Spleen (tissue), 11 donors: ENCODE data around the gene SERPINB5. TPM values are rescaled to one million over a fixed set of nuclear protein-coding genes. Genes with fewer than 3 reads are reported as not detected.

Source experiments
- DNase-seq: peaks from one replicate; pipeline ENCODE4 v3.0.0-alpha.2; 2020
- H3K27ac ChIP-seq, 8 donors: fragments of 200-600 bp; sonication (generic) in 7 of 8; 1 replicate in 4 of 8; 2 replicates in 4 of 8; pipeline versions ENCODE4 v1.5.0 to v1.8.0; 2016 to 2021; ENCODE audit warnings: inconsistent platforms in 4 of 8, mild to moderate bottlenecking in 4 of 8, moderate library complexity in 1 of 8
- H3K27me3 ChIP-seq, 7 donors: fragments of 200-600 bp; sonication (generic) in 6 of 7; replicated peaks in 1 of 7; 1 replicate in 4 of 7; 2 replicates in 3 of 7; pipeline versions ENCODE4 v1.5.0 to v1.8.0; 2016 to 2021; ENCODE audit warnings: inconsistent platforms in 3 of 7, mild to moderate bottlenecking in 1 of 7
- H3K36me3 ChIP-seq, 6 donors: fragments of 200-600 bp; sonication (generic) in 5 of 6; 1 replicate in 4 of 6; 2 replicates in 2 of 6; pipeline versions ENCODE4 v1.5.0 to v1.8.0; 2016 to 2021; ENCODE audit warnings: inconsistent platforms in 2 of 6
- H3K4me1 ChIP-seq, 6 donors: fragments of 200-600 bp; sonication (generic) in 5 of 6; 1 replicate in 3 of 6; 2 replicates in 3 of 6; pipeline versions ENCODE4 v1.5.0 to v1.8.0; 2016 to 2021; ENCODE audit warnings: inconsistent platforms in 3 of 6
- H3K4me3 ChIP-seq, 8 donors: fragments of 200-600 bp; sonication (generic) in 7 of 8; 1 replicate in 4 of 8; 2 replicates in 4 of 8; pipeline versions ENCODE4 v1.5.0 to v1.8.0; 2016 to 2021; ENCODE audit warnings: inconsistent platforms in 4 of 8, mild to moderate bottlenecking in 4 of 8, moderate library complexity in 2 of 8
- H3K9me3 ChIP-seq, 8 donors: fragments of 200-600 bp; sonication (generic) in 7 of 8; 1 replicate in 4 of 8; 2 replicates in 4 of 8; pipeline versions ENCODE4 v1.5.0 to v1.8.0; 2016 to 2021; ENCODE audit warnings: inconsistent platforms in 4 of 8
- CTCF ChIP-seq, 11 experiments: fragments of 200-600 bp in 7 of 11; fragments of 450-650 bp in 4 of 11; sonication (generic) in 4 of 11; IDR thresholded peaks in 8 of 11; conservative IDR thresholded peaks in 3 of 11; 1 replicate in 7 of 11; 2 replicates in 4 of 11; pipeline versions ENCODE4 v1.4.0 to v1.8.0; 2016 to 2021; ENCODE audit warnings: antibody characterized with exemption in 11 of 11, inconsistent platforms in 4 of 11, mild to moderate bottlenecking in 1 of 11
- POLR2A ChIP-seq, 3 donors: fragments of 450-650 bp; IDR thresholded peaks; one replicate each; pipeline ENCODE4 v1.5.1; 2017; ENCODE audit warnings: antibody characterized with exemption in 3 of 3, mild to moderate bottlenecking in 1 of 3
- POLR2AphosphoS5 ChIP-seq, 3 donors: sonication (generic); formaldehyde crosslinking; IDR thresholded peaks; one replicate each; pipeline ENCODE4 v1.5.1; 2017; ENCODE audit warnings: antibody characterized with exemption in 3 of 3
- WGBS, 5 donors: extraction: QIAGEN DNeasy Blood & Tissue Kit in 3 of 5; methylation state at CpG; one replicate each; pipeline versions ENCODE4 v1.1.5 to v1.1.7; 2013 to 2018; 5-methylcytosine and 5-hydroxymethylcytosine counted together
- intact Hi-C: fragments of 100-400 bp; cut with DNase I; formaldehyde crosslinking; loops from one replicate; pipeline ENCODE4 v1.15.0; 2023; ENCODE audit warnings: low total_unique reads
- polyA plus RNA-seq, 3 donors: library from polyadenylated mRNA; stranded (reverse); fragments of 200-250 nt; gene quantifications; one replicate each; pipeline ENCODE4 v1.2.1, GENCODE V29; 2013
- total RNA-seq, 7 donors: library from RNA; depleted of rRNA in 3 of 7; stranded (reverse); fragments of >200 nt in 3 of 7; fragmentation: NEBNext Ultra II Directional in 4 of 7; extraction: Animal tissue kit (Norgen Biotek cat#: 25700) in 4 of 7; gene quantifications; one replicate each; pipeline versions ENCODE4 v1.1.0 to v1.2.1, GENCODE V29; 2016 to 2021
- donor health status: healthy with polysubstance abuse.
- donor health status: DM: no; HTN: no; CAD: no; lungs with moderate emphysema.
- donor health status: DM: no; HTN: no; CAD: no.
- donor health status: Bipolar disorder and iron deficiency.
- donor health status: healthy.
- donor health status: DM: no; HTN: no; CAD: no.
- donor health status: DM: yes; HTN: yes; CAD: no.

SERPINB5 gene
- total and polyA plus RNA-seq, 10 donors: 0.02 TPM; not detected in 9

GRCh38 chr18:63472380-63472779 lies 4.4 kb upstream of the SERPINB5 start:
- H3K27me3 ChIP-seq: peaks cover 0 to 3% (median 0%) of the 10 kb centered on the region in 7 donors
- no peaks in the 10 kb centered on the region for H3K36me3 ChIP-seq
- no peak overlapping the region for H3K27ac ChIP-seq
- WGBS, 5 donors: 74 to 88% (median 84%) methylated on average over 5 of the region's 5 CpGs
- no peak overlapping the region for H3K4me3 ChIP-seq
- TF ChIP-seq POLR2A (IDR thresholded peaks at IDR 0.05): no peak
- no peak for TF ChIP-seq POLR2AphosphoS5 (IDR thresholded peaks at IDR 0.05)
- no peak for TF ChIP-seq CTCF (IDR thresholded peaks at IDR 0.05 in 8 of 11, conservative IDR thresholded peaks at IDR 0.05 in 3 of 11)
- DNase-seq: no peak
- no peaks in the 10 kb centered on the region for H3K9me3 ChIP-seq
- intact Hi-C loops: no loop called here
- H3K4me1 ChIP-seq: no peaks in the 10 kb centered on the region

- Histone ChIP-seq H3K9me3 (no peaks in the 10 kb centered on the region), H3K36me3 (no peaks in the 10 kb centered on the region), H3K4me3 (no peak overlapping the region), H3K27me3 (peaks cover 0 to 18% (median 0%) of the 10 kb centered on the region in 7 donors), H3K27ac (no peak overlapping the region), H3K4me1 (no peaks in the 10 kb centered on the region)
- no peak for TF ChIP-seq POLR2A (IDR thresholded peaks at IDR 0.05)
- no peak for TF ChIP-seq CTCF (IDR thresholded peaks at IDR 0.05 in 8 of 11, conservative IDR thresholded peaks at IDR 0.05 in 3 of 11)
- TF ChIP-seq POLR2AphosphoS5 (IDR thresholded peaks at IDR 0.05): no peak
- WGBS, 5 donors: 80 to 92% (median 89%) methylated on average over 7 of the region's 7 CpGs
- no peak for DNase-seq
- intact Hi-C loops: no loop called here
These were observed 442 bp downstream of the SERPINB5 start for GRCh38 chr18:63477200-63477599.

GRCh38 chr18:63477968-63478367 lies 1.2 kb downstream of the SERPINB5 start:
- 66 to 77% (median 72%) methylated on average over 6 of the region's 6 CpGs for WGBS, 5 donors
- DNase-seq: no peak
- TF ChIP-seq POLR2AphosphoS5 (IDR thresholded peaks at IDR 0.05) (no peak), CTCF (IDR thresholded peaks at IDR 0.05 in 8 of 11, conservative IDR thresholded peaks at IDR 0.05 in 3 of 11) (no peak), POLR2A (IDR thresholded peaks at IDR 0.05) (no peak)
- Histone ChIP-seq H3K4me3 (no peak overlapping the region), H3K27me3 (peaks cover 0 to 18% (median 0%) of the 10 kb centered on the region in 7 donors), H3K27ac (no peak overlapping the region), H3K36me3 (no peaks in the 10 kb centered on the region), H3K4me1 (no peaks in the 10 kb centered on the region), H3K9me3 (no peaks in the 10 kb centered on the region)
- intact Hi-C loops: no loop called here

GRCh38 chr18:63479826-63480225 lies 3.1 kb downstream of the SERPINB5 start:
- no peak for DNase-seq
- H3K4me3 ChIP-seq: no peak overlapping the region
- no peaks in the 10 kb centered on the region for H3K9me3 ChIP-seq
- no peaks in the 10 kb centered on the region for H3K4me1 ChIP-seq
- H3K36me3 ChIP-seq: no peaks in the 10 kb centered on the region
- H3K27me3 ChIP-seq: peaks cover 0 to 18% (median 0%) of the 10 kb centered on the region in 7 donors
- TF ChIP-seq CTCF (IDR thresholded peaks at IDR 0.05 in 8 of 11, conservative IDR thresholded peaks at IDR 0.05 in 3 of 11): no peak
- TF ChIP-seq POLR2AphosphoS5 (IDR thresholded peaks at IDR 0.05): no peak
- no peak for TF ChIP-seq POLR2A (IDR thresholded peaks at IDR 0.05)
- no peak overlapping the region for H3K27ac ChIP-seq
- 80 to 88% (median 85%) methylated on average over 5 of the region's 5 CpGs for WGBS, 5 donors
- intact Hi-C loops: no loop called here
